Stimulated activated CD4-positive, alpha-beta T cell treated with anti-CD3 and anti-CD28 coated beads, Interleukin-15, amount 100 ng/mL, for 24 hours (primary cell): ENCODE data around the gene TDRD15.
"Not testable (repeated sequence)": the region's sequence is repeated elsewhere in the genome, so short reads cannot be mapped to it uniquely, and the experiment has no call there.

Experiments
- DNase-seq: peaks from one replicate; pipeline ENCODE4 v3.0.0-alpha.2; 2020

The TDRD15 gene

GRCh38 chr2:21123473-21124393 is at the start of gene TDRD15:
Gene TDRD15 (plus strand): TSS chr2:21123968. CDS start chr2:21137468, 13,500 bp downstream.
- DNase-seq, result no peak

GRCh38 chr2:21078296-21078695 is 45.5 kb upstream of the TDRD15 start:
- DNase-seq, result no peak

- DNase-seq, result no peak
Measured at GRCh38 chr2:21083482-21083881, 40.3 kb upstream of the TDRD15 start.

- DNase-seq, result no peak
Measured at GRCh38 chr2:21084401-21084800, 39.4 kb upstream of the TDRD15 start.

GRCh38 chr2:21092308-21092869 is 31.4 kb upstream of the TDRD15 start:
- DNase-seq, result no peak

GRCh38 chr2:21095178-21095577 is 28.6 kb upstream of the TDRD15 start:
- no peak for DNase-seq

- DNase-seq, result no peak
Measured at GRCh38 chr2:21095714-21096113, 28.1 kb upstream of the TDRD15 start.

- no peak for DNase-seq
Measured at GRCh38 chr2:21096458-21096857, 27.3 kb upstream of the TDRD15 start.

- DNase-seq, result no peak
Measured at GRCh38 chr2:21097331-21097730, 26.4 kb upstream of the TDRD15 start.

GRCh38 chr2:21098294-21098693 is 25.5 kb upstream of the TDRD15 start:
- no peak for DNase-seq

GRCh38 chr2:21099281-21099907 is 24.4 kb upstream of the TDRD15 start:
- no peak for DNase-seq

- not testable (repeated sequence) for DNase-seq
Measured at GRCh38 chr2:21101514-21102155, 22.1 kb upstream of the TDRD15 start.

GRCh38 chr2:21102356-21102755 is 21.4 kb upstream of the TDRD15 start:
- DNase-seq, result no peak

- no peak for DNase-seq
Measured at GRCh38 chr2:21103274-21103891, 20.4 kb upstream of the TDRD15 start.

GRCh38 chr2:21104030-21104660 is 19.6 kb upstream of the TDRD15 start:
- no peak for DNase-seq

- no peak for DNase-seq
Measured at GRCh38 chr2:21111012-21111411, 12.8 kb upstream of the TDRD15 start.

- DNase-seq, result no peak
Measured at GRCh38 chr2:21117688-21118087, 6.1 kb upstream of the TDRD15 start.

GRCh38 chr2:21118302-21118920 is 5.4 kb upstream of the TDRD15 start:
- DNase-seq, result peak; percentile 8

- no peak for DNase-seq
Measured at GRCh38 chr2:21131861-21132260, 8.1 kb downstream of the TDRD15 start.

GRCh38 chr2:21135585-21135984 is 11.8 kb downstream of the TDRD15 start:
- no peak for DNase-seq

GRCh38 chr2:21142149-21142548 is 18.4 kb downstream of the TDRD15 start:
- no peak for DNase-seq

- no peak for DNase-seq
Measured at GRCh38 chr2:21146638-21147037, 22.9 kb downstream of the TDRD15 start.
